A673 (cell line): ENCODE data around the gene MMP11. TPM values are rescaled to one million over a fixed set of nuclear protein-coding genes. Genes with fewer than 3 reads are reported as not detected.

Experiments used
- BruUV-seq: library from RNA; stranded (reverse); fragments of 400-500 nt; replicated peaks from 2 replicates; lab custom pipeline; 2021; lab: Mats Ljungman, UMichigan
- CTCF ChIA-PET: fragments of 300-600 bp; sonication (Branson Sonifier 250); formaldehyde crosslinking; loops from one replicate; lab custom pipeline; 2022; ENCODE audit warnings: antibody characterized with exemption; lab: Charles Lee
- POLR2A ChIA-PET: fragments of 300-600 bp; sonication (Branson Sonifier 250); formaldehyde crosslinking; loops from one replicate; lab custom pipeline; 2022; ENCODE audit warnings: antibody characterized with exemption; ENCODE audit not compliant: low non-redundant PET; lab: Charles Lee
- DNase-seq: peaks from one replicate; pipeline ENCODE4 v3.0.0-alpha.2; 2015; ENCODE audit warnings: low spot score
- H3K27ac ChIP-seq: fragments of 200-600 bp; sonication (generic); 2 replicates; pipeline ENCODE4 v1.5.1; 2016; ENCODE audit warnings: mixed run types, low read depth, mild to moderate bottlenecking, mixed read lengths, antibody characterized with exemption, low read length; ENCODE audit not compliant: poor library complexity, severe bottlenecking
- H3K27me3 ChIP-seq: fragments of 200-600 bp; sonication (generic); replicated peaks from 2 replicates; pipeline ENCODE4 v1.6.1; 2017; ENCODE audit warnings: mixed run types, low read depth, mild to moderate bottlenecking, mixed read lengths, antibody characterized with exemption, low read length; ENCODE audit not compliant: insufficient read depth, poor library complexity
- H3K36me3 ChIP-seq: fragments of 200-600 bp; sonication (generic); 2 replicates; pipeline ENCODE4 v1.6.1; 2016; ENCODE audit warnings: mixed run types, mild to moderate bottlenecking, mixed read lengths, antibody characterized with exemption, low read length; ENCODE audit not compliant: insufficient read depth, poor library complexity, severe bottlenecking
- H3K4me1 ChIP-seq: fragments of 200-600 bp; sonication (generic); 2 replicates; pipeline ENCODE4 v1.6.1; 2017; ENCODE audit warnings: mixed run types, mild to moderate bottlenecking, mixed read lengths, antibody characterized with exemption, low read length; ENCODE audit not compliant: insufficient read depth, poor library complexity, severe bottlenecking
- H3K4me3 ChIP-seq: fragments of 200-600 bp; sonication (generic); 2 replicates; pipeline ENCODE4 v1.5.1; 2016; ENCODE audit warnings: low read depth, mixed run types, mild to moderate bottlenecking, mixed read lengths, low read length; ENCODE audit not compliant: poor library complexity, severe bottlenecking
- H3K9me3 ChIP-seq: fragments of 200-600 bp; sonication (generic); 2 replicates; pipeline ENCODE4 v1.6.1; 2016; ENCODE audit warnings: mixed run types, low read depth, mild to moderate bottlenecking, mixed read lengths, antibody characterized with exemption, low read length; ENCODE audit not compliant: poor library complexity, severe bottlenecking
- CTCF ChIP-seq: fragments of 300-800, 200-600 bp; sonication (generic); conservative IDR thresholded peaks from 2 replicates; pipeline ENCODE4 v1.5.1; 2017; ENCODE audit warnings: low read depth, mild to moderate bottlenecking, antibody characterized with exemption, low read length, moderate library complexity, mixed read lengths
- EZH2 ChIP-seq: fragments of 200-600 bp; sonication (generic); IDR thresholded peaks from 2 replicates; pipeline ENCODE4 v1.6.1; 2017; ENCODE audit warnings: borderline replicate concordance, low read depth, mild to moderate bottlenecking, mixed read lengths, antibody characterized with exemption, low read length; ENCODE audit not compliant: poor library complexity, severe bottlenecking
- intact Hi-C: fragments of 100-400 bp; cut with micrococcal nuclease; formaldehyde crosslinking; loops from one replicate; pipeline ENCODE4 v1.10.0; 2022; ENCODE audit not compliant: unreplicated experiment
- total RNA-seq: library from RNA; stranded (reverse); gene quantifications from 2 replicates; pipeline ENCODE4 v1.2.3, GENCODE V29; 2021

MMP11 gene
- total RNA-seq, 1 experiment from 2014 or later = 5.1 TPM

GRCh38 chr22:23781511-23782183 lies 9.0 kb downstream of the MMP11 start:
- POLR2A ChIA-PET = no interaction called here

GRCh38 chr22:23782252-23782651 lies 9.6 kb downstream of the MMP11 start:
- Histone ChIP-seq H3K4me1 (peaks cover 5% of the 10 kb centered on the region), H3K27ac (no peak overlapping the region), H3K36me3 (no peaks in the 10 kb centered on the region), H3K9me3 (no peaks in the 10 kb centered on the region), H3K4me3 (no peak overlapping the region), H3K27me3 (no peaks in the 10 kb centered on the region)
- TF ChIP-seq EZH2 = no peak
- TF ChIP-seq CTCF = no peak
- POLR2A ChIA-PET = no interaction called here
- no peak for DNase-seq
- CTCF ChIA-PET = no interaction called here
- intact Hi-C loops = no loop called here
- BruUV-seq = no TSS peak

More at GRCh38 chr22:23781511-23782183, 9.0 kb downstream of the MMP11 start:
- TF ChIP-seq CTCF = no peak
- no peaks in the 10 kb centered on the region for H3K36me3 ChIP-seq
- H3K27me3 ChIP-seq = no peaks in the 10 kb centered on the region
- BruUV-seq = no TSS peak
- H3K4me3 ChIP-seq = no peak overlapping the region
- peaks cover 5% of the 10 kb centered on the region for H3K4me1 ChIP-seq
- H3K9me3 ChIP-seq = no peaks in the 10 kb centered on the region
- intact Hi-C loops = no loop called here
- no peak overlapping the region for H3K27ac ChIP-seq
- DNase-seq = no peak
- CTCF ChIA-PET = no interaction called here

GRCh38 chr22:23782703-23783102 lies 10.1 kb downstream of the MMP11 start:
- Histone ChIP-seq H3K4me1 (peaks cover 4% of the 10 kb centered on the region), H3K4me3 (no peak overlapping the region), H3K27me3 (no peaks in the 10 kb centered on the region), H3K27ac (no peak overlapping the region), H3K36me3 (no peaks in the 10 kb centered on the region), H3K9me3 (no peaks in the 10 kb centered on the region)
- ChIA-PET POLR2A (no interaction called here), CTCF (no interaction called here)
- intact Hi-C loops = no loop called here
- no peak for TF ChIP-seq CTCF
- no peak for TF ChIP-seq EZH2
- no peak for DNase-seq
- no TSS peak for BruUV-seq
